B cell (primary cell): ENCODE data around the gene CARMIL1. TPM values are rescaled to one million over a fixed set of nuclear protein-coding genes. Genes with fewer than 3 reads are reported as not detected.

Experiments used
- ATAC-seq: fragments of 200-7000 bp; cut with Tn5 transposase; one replicate; pipeline ENCODE4 v1.10.0; 2021; ENCODE audit warnings: low read depth, mild to moderate bottlenecking, moderate number of reproducible peaks, moderate library complexity
- CTCF ChIA-PET: fragments of 350-600 bp; sonication (Branson Sonifier 250); formaldehyde crosslinking; loops from one replicate; lab custom pipeline; 2021; ENCODE audit warnings: antibody characterized with exemption, inconsistent platforms; lab: Charles Lee
- POLR2A ChIA-PET: fragments of 350-600 bp; sonication (Branson Sonifier 250); formaldehyde crosslinking; loops from one replicate; lab custom pipeline; 2021; ENCODE audit warnings: antibody characterized with exemption; lab: Charles Lee
- DNase-seq: peaks from one replicate; pipeline ENCODE4 v3.0.0; 2013
- H2AFZ ChIP-seq: 2 replicates; pipeline ENCODE4 v1.6.1; 2012; ENCODE audit warnings: mild to moderate bottlenecking, low read depth, low read length; ENCODE audit not compliant: insufficient read depth, poor library complexity, severe bottlenecking
- H3K27ac ChIP-seq, 2 donors: 1 replicate in 1 of 2; 2 replicates in 1 of 2; pipeline ENCODE4 v1.5.1; 2012 to 2013; ENCODE audit warnings: low read length in 2 of 2, mild to moderate bottlenecking in 2 of 2, moderate library complexity in 1 of 2
- H3K27me3 ChIP-seq, 4 experiments: fragments of 200-600 bp in 1 of 4; sonication (generic) in 1 of 4; replicated peaks in 1 of 4; 1 replicate in 2 of 4; 2 replicates in 2 of 4; pipeline versions ENCODE4 v1.6.1 to v1.7.0; 2013 to 2016; ENCODE audit warnings: low read length in 3 of 4, mild to moderate bottlenecking in 2 of 4, mixed read lengths in 1 of 4, moderate library complexity in 1 of 4; ENCODE audit not compliant: insufficient read depth in 4 of 4, control insufficient read depth in 3 of 4; ENCODE audit errors: control extremely low read depth in 1 of 4
- H3K36me3 ChIP-seq, 2 experiments: replicated peaks in 1 of 2; 1 replicate in 1 of 2; 2 replicates in 1 of 2; pipeline versions ENCODE4 v1.6.1 to v1.7.1; 2013; ENCODE audit warnings: low read length in 1 of 2; ENCODE audit not compliant: insufficient read depth in 2 of 2, control insufficient read depth in 1 of 2; ENCODE audit errors: control extremely low read depth in 1 of 2, extremely low read depth in 1 of 2
- H3K4me1 ChIP-seq, 2 donors: fragments of 200-600 bp in 1 of 2; sonication (generic) in 1 of 2; 1 replicate in 1 of 2; 2 replicates in 1 of 2; pipeline versions ENCODE4 v1.5.1 to v1.6.1; 2013 to 2017; ENCODE audit warnings: low read length in 2 of 2; ENCODE audit not compliant: control insufficient read depth in 2 of 2, insufficient read depth in 2 of 2
- H3K4me2 ChIP-seq: replicated peaks from 2 replicates; pipeline ENCODE3; 2012; ENCODE audit warnings: mild to moderate bottlenecking, low read depth, low read length; ENCODE audit not compliant: poor library complexity, severe bottlenecking
- H3K4me3 ChIP-seq, 5 experiments: fragments of 200-600 bp in 1 of 5; sonication (generic) in 1 of 5; 1 replicate in 3 of 5; 2 replicates in 2 of 5; pipeline versions ENCODE4 v1.5.1 to v1.7.0; 2011 to 2016; ENCODE audit warnings: low read length in 4 of 5, mild to moderate bottlenecking in 4 of 5, low read depth in 2 of 5, control low read depth in 1 of 5, moderate library complexity in 1 of 5; ENCODE audit not compliant: insufficient read depth in 1 of 5; ENCODE audit errors: control extremely low read depth in 1 of 5, extremely low read depth in 1 of 5
- H3K79me2 ChIP-seq: fragments of 200-600 bp; sonication (generic); one replicate; pipeline ENCODE4 v1.6.0; 2016; ENCODE audit warnings: low read length; ENCODE audit not compliant: control insufficient read depth, insufficient read depth
- H3K9ac ChIP-seq: fragments of 200-600 bp; sonication (generic); 2 replicates; pipeline ENCODE4 v1.6.1; 2017; ENCODE audit warnings: mild to moderate bottlenecking, low read length, moderate library complexity
- H3K9me3 ChIP-seq, 3 donors: one replicate each; pipeline versions ENCODE4 v1.6.1 to v1.7.1; 2013; ENCODE audit warnings: low read length in 2 of 3; ENCODE audit not compliant: control insufficient read depth in 2 of 3, insufficient read depth in 1 of 3; ENCODE audit errors: control extremely low read depth in 1 of 3
- H4K20me1 ChIP-seq: 2 replicates; pipeline ENCODE4 v1.6.0; 2012; ENCODE audit warnings: mild to moderate bottlenecking, low read length; ENCODE audit not compliant: insufficient read depth, control insufficient read depth, poor library complexity, severe bottlenecking
- H3K27ac Mint-ChIP-seq: one replicate; pipeline ENCODE4 v1.8.0; 2021; ENCODE audit warnings: mixed read lengths
- H3K27me3 Mint-ChIP-seq: one replicate; pipeline ENCODE4 v1.8.0; 2021; ENCODE audit warnings: mixed read lengths
- H3K4me1 Mint-ChIP-seq: one replicate; pipeline ENCODE4 v1.8.0; 2021; ENCODE audit warnings: mixed read lengths
- H3K4me3 Mint-ChIP-seq: one replicate; pipeline ENCODE4 v1.8.0; 2021; ENCODE audit warnings: mixed read lengths
- H3K9me3 Mint-ChIP-seq: one replicate; pipeline ENCODE4 v1.8.0; 2022; ENCODE audit warnings: mixed read lengths; ENCODE audit not compliant: insufficient read depth
- CTCF ChIP-seq: fragments of 200-600 bp; IDR thresholded peaks from one replicate; pipeline ENCODE4 v1.8.0; 2022; ENCODE audit warnings: antibody characterized with exemption, mild to moderate bottlenecking
- EZH2 ChIP-seq: IDR thresholded peaks from 2 replicates; pipeline ENCODE4 v1.6.1; 2012; ENCODE audit warnings: borderline replicate concordance, low read depth, mild to moderate bottlenecking, moderate library complexity, low read length; ENCODE audit not compliant: insufficient read depth, poor library complexity, severe bottlenecking
- WGBS: methylation state at CpG from one replicate; pipeline ENCODE4 v1.1.5; 2013; ENCODE audit warnings: missing lambda C conversion rate; ENCODE audit not compliant: insufficient coverage; 5-methylcytosine and 5-hydroxymethylcytosine counted together
- intact Hi-C: fragments of 100-400 bp; cut with micrococcal nuclease; formaldehyde crosslinking; loops from one replicate; pipeline ENCODE4 v1.10.0; 2022
- polyA plus RNA-seq: library from polyadenylated mRNA; depleted of rRNA; stranded (reverse); fragments of >200 nt; gene quantifications from 2 replicates; pipeline ENCODE4 v1.2.3, GENCODE V29; 2012
- total RNA-seq, 2 donors: library from RNA; stranded (reverse); fragments of 120-200 nt in 1 of 2; gene quantifications; 1 replicate in 1 of 2; 2 replicates in 1 of 2; pipeline versions ENCODE4 v1.2.3 to v1.2.4, GENCODE V29; 2013 to 2022

Gene CARMIL1
- total and polyA plus RNA-seq, 2 donors (not counting 1 experiment from before 2014, with no cell fraction given), result 7.5 to 11.0 TPM

GRCh38 chr6:25482996-25483395 is 203.8 kb downstream of the CARMIL1 start:
- TF ChIP-seq CTCF (no peak), EZH2 (no peak)
- no peak overlapping the region for H3K4me3 ChIP-seq
- ChIA-PET POLR2A (no interaction called here), CTCF (interaction anchor here (0.7 to 10.4 kb wide), 2 partner anchors 191 to 221 kb away, joined by 3 to 353 read pairs; no protein-coding TSS in a partner anchor)
- ATAC-seq (no peak), DNase-seq (no peak)
- no peak overlapping the region for H3K9ac ChIP-seq
- intact Hi-C loops, result no loop called here
- Mint-ChIP-seq H3K4me1 (no peaks in the 10 kb centered on the region), H3K27me3 (no peaks in the 10 kb centered on the region), H3K4me3 (no peak overlapping the region), H3K9me3 (no peaks in the 10 kb centered on the region), H3K27ac (no peak overlapping the region)
- H3K27me3 ChIP-seq, result no peaks in the 10 kb centered on the region
- H3K36me3 ChIP-seq, result no peaks in the 10 kb centered on the region
- H4K20me1 ChIP-seq, result no peaks in the 10 kb centered on the region
- no CpG with 5 or more reads among the region's 1 CpG for WGBS
- no peaks in the 10 kb centered on the region for H3K79me2 ChIP-seq
- no peaks in the 10 kb centered on the region for H3K4me1 ChIP-seq
- H3K4me2 ChIP-seq, result no peak overlapping the region
- no peak overlapping the region for H3K27ac ChIP-seq
- no peak overlapping the region for H2AFZ ChIP-seq
- no peaks in the 10 kb centered on the region for H3K9me3 ChIP-seq

DNA sequence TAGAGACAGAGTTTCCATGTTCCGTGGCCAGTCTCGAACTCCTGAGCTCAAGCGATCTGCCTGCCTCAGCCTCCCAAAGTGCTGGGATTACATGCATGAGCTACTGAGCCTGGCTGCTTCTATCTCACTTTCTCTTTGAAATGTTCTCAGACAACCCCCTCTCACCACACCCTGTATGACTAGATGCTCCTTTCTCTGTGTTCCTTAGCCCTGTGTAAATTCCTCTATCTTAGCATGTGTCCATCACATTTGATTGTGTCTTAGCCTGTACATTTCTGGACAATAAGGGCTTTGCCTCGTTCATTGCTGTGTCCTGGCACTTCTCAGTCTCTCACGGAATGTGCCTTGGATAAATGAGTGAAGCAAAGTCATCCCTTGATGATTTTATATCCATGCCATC is 204.8 kb downstream of the CARMIL1 start:
- Mint-ChIP-seq H3K27ac (no peak overlapping the region), H3K9me3 (no peaks in the 10 kb centered on the region), H3K4me3 (no peak overlapping the region), H3K27me3 (no peaks in the 10 kb centered on the region), H3K4me1 (no peaks in the 10 kb centered on the region)
- no peak overlapping the region for H3K27ac ChIP-seq
- no peak overlapping the region for H2AFZ ChIP-seq
- POLR2A ChIA-PET, result no interaction called here
- no peaks in the 10 kb centered on the region for H3K27me3 ChIP-seq
- TF ChIP-seq EZH2 (no peak), CTCF (no peak)
- intact Hi-C loops, result no loop called here
- no peak overlapping the region for H3K4me2 ChIP-seq
- no peaks in the 10 kb centered on the region for H3K79me2 ChIP-seq
- CTCF ChIA-PET, result interaction anchor here (1.1 to 10.4 kb wide), 2 partner anchors 205 to 222 kb away, joined by 6 to 353 read pairs; partner anchors contain the start of gene CARMIL1
- no peaks in the 10 kb centered on the region for H3K36me3 ChIP-seq
- no peaks in the 10 kb centered on the region for H3K9me3 ChIP-seq
- no peaks in the 10 kb centered on the region for H4K20me1 ChIP-seq
- H3K4me1 ChIP-seq, result no peaks in the 10 kb centered on the region
- H3K9ac ChIP-seq, result no peak overlapping the region
- WGBS, result 97% methylated on average over 3 of the region's 5 CpGs
- DNase-seq (no peak), ATAC-seq (no peak)
- H3K4me3 ChIP-seq, result no peak overlapping the region
